GM21381 (cell line): Measurements from ENCODE around the gene COL7A1.

Source experiments
- ATAC-seq: cut with Tn5 transposase; IDR thresholded peaks from one replicate; pipeline ENCODE4 v1.9.1; 2021; ENCODE audit warnings: mild to moderate bottlenecking, moderate library complexity; ENCODE audit not compliant: unreplicated experiment

COL7A1 gene

DNA sequence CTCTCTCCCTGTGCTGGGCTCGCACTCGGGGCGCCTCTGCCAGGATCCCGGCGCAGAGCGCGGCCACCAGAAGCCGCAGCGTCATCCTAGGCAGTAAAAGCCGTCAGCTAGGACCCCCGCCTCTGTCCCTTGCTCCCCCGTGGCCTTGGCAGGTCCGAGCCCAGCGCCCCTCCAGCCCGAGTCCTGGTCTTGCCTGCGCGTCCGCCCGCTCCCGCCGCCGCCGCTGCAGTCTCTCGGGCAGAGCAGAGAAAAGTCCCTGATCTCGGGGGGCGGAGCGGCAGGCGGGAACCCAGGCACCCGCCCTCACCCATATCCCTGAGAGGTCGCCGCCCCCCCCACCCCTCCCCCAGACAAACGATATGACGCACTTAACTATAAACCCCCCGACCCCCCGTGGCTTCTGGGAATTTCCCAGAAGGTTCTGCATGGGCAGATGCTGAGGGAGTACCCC, at the start of gene COL7A1:
Gene COL7A1, minus strand, starts transcription at position 255 of the 451 bp plus-strand sequence. Its CDS starts 170 bp downstream, at position 85.
- no peak for ATAC-seq

DNA sequence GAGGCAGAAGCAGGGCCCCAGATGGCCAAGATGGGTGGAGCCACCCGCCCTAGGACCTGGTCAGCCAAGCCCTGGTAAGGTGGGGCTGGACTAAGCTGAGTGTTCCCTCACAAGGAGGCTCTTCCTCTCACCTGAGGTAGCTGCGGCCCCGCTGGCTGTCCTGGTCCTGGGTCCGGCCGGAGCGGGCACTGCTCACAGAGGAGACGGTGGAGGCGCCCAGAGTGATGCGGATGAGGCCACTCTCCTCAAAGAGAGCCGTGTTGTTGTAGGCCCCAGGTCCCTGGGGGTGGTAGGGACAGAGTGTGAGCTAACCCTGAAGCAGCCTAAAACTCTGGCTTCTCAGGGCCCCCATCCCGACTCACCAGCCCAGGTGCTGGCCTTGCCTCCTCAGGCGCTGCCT, 47.5 kb upstream of the COL7A1 start:
- ATAC-seq: no peak

- no peak for ATAC-seq
Measured at GRCh38 chr3:48641396-48641795, 46.3 kb upstream of the COL7A1 start.

DNA sequence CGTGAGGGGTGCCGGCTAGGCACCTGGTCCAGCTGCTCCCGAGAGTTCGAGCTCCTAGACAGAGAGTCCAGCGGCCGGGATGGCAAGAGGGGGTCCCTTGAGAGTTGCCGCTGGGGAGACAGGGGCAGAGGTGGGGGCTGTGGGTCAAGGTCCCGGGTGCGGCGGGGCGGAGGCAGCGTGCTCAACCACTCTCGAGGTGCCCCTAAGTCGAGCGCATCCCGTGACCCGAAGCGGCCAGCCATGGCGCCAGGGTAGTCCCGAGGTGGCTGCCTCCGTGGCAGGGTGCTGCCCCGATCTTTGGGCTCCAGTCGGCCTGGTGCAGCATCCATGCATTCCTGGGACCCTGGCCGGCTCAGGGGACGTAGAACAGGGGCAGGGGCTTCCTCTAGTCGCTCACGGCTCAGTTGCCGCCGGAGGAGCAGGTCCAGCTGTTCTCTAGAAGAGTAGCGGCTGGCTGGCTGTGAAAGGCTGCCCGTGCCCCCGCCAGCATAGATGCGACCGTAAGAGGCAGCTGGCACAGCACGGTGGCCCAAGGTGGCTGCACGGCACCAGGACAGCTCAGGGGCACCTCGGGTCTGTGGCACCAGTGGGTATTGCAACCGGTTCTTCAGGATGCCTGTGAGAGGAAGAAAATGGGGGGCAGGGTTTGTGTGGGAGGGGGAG, 44.9 kb upstream of the COL7A1 start:
- no peak for ATAC-seq

- ATAC-seq: no peak
Measured at GRCh38 chr3:48637305-48637704, 42.2 kb upstream of the COL7A1 start.

DNA sequence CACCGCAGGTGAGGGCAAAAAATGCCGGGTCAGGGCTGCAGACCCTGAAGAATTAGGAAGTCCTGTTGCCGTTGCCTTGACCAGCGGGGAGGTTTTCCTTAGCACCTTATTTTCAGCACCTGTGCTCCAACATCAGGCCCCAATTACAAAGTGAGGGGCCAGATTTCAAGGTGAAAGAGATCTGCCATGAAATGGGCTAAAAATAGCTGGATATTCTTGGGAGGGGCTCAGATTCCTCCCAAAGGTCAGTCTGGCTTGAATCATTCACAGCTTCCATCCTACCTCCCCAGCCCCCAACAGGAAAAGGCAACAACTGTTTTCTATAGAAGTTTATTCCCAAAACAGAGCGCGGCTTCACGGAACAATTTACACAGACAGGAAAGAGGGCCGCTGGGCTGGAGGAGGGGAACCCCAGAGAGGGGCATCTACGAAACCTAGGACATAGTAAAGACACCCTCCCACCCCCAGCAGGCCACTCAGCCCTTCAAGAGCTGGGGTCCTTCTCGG, 41.1 kb upstream of the COL7A1 start:
- ATAC-seq: no peak

DNA sequence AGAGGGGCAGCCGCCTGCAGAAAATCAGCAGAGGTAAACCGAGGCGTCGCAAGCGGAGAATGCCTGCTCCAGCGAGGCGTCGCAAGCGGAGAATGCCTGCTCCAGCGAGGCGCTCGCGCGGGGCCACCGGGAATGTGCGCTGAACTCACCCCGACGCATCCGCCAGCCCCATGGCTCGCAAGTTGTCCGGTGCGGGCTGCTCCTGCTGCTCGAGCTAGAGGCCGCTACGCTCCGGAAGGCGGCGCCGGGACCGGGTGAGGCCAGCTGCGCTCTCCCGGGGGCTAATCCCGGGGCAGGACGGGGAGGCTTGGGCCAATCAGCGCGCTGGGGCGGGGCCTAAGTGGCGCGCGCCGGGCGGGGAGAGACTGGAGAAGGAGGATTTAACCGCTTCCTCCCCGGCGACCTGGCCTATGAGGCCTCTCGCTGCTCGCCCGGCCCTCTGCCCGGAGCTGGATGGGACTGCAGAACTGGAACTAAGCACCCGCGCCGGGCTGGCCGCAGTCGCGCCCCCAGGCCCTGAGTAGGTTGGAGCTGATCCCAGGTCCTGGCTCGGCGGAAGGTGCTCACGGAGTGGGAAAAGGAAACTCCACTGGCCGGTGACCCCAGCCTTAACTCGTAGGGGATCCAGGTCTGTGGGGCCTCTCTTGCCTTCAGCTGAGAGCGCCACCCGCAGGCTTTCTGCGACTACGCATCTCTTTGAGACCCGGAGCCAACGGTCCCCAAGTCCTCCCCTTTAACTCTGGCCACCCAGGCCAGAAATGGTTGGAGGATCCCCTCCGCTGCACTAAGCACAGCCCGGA, 40.3 kb upstream of the COL7A1 start, which contains the start of gene SLC26A6:
Gene SLC26A6, minus strand, starts transcription at position 240 of the 800 bp plus-strand sequence. Its CDS starts 68 bp downstream, at position 172.
- ATAC-seq: peak; percentile 93

- peak; percentile 14 for ATAC-seq
Measured at GRCh38 chr3:48634661-48635221, 39.6 kb upstream of the COL7A1 start.

DNA sequence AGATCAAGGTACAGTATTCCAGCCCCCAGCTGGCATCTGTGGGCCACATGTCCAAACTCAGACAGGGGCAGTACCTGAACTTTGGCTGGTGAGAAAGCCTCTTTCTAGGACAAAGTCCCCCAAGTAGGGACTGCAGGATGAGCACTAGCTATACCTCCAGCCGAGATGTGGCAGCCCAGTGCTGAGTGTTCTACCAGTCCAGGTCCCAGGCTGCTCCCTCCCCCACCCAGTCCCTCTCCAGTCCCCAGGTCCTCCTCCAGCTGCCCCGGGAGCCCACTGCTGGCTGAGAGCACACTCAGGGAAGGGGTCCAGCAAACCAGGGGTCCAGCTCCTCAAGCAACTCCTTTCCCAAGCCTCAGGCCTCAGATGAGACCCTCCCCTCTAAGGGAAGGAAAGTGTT, 38.6 kb upstream of the COL7A1 start:
- no peak for ATAC-seq

DNA sequence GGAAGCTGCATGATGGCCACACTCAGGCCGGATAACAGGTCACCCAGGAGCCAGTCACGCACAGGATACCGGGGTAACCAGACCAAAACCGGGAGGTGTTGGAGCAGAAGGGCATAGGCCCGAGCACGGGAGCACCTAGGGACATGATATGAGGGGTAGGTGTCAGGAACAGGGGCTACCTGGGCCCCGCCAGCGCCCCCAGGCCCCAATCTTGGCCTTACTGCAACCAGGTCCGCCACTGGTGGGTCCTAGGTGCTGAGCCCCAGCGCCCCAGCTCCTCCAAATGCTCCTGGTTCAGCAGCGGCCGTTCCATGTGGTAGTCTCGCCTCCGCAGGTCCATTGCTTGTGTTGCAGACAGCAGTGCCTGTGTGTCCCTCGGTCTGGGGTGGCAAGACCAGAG, 38.1 kb upstream of the COL7A1 start:
- ATAC-seq: no peak

- ATAC-seq: no peak
Measured at GRCh38 chr3:48631516-48632448, 36.7 kb upstream of the COL7A1 start.

DNA sequence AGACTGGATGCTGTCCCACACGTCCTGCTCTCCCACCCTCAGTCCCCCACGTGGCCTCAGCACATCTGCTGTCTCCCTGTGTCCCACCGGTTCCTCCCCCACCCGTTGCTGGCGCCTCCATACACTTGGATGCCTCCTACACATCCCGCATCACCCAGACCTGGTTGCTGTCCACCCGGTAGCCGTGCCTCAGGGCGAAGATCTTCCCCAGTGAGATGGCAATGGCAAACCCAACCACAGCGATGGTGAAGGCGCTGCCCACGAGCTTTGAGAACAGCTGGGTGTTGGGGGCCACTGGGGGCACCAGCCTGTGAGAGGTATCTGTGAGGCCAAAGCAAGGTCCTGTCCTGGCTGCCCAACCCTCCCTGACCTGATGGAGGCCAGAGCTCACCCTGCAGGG, 35.7 kb upstream of the COL7A1 start:
- ATAC-seq: no peak

DNA sequence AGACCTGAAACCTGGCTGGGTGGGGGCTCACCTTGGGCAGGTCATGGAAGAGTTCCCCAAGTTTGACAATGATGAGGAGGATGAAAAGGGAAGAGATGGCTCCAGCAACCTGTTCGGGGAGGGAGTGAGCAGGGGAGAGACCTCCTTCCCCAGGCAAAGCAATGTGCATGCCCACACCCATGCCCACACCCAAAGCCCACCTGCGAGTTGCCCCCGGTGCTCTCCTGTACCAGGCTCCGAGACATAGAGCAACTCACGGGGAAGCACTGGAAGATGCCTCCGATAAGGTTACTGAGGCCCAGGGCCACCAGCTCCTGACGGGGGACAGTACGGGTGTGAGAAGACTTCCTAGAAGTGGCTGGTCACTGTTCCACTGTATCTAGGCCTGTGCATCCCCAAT, 35.3 kb upstream of the COL7A1 start:
- no peak for ATAC-seq

GRCh38 chr3:48629894-48630293, 34.8 kb upstream of the COL7A1 start:
- no peak for ATAC-seq

- no peak for ATAC-seq
Measured at GRCh38 chr3:48628277-48629017, 33.3 kb upstream of the COL7A1 start.

DNA sequence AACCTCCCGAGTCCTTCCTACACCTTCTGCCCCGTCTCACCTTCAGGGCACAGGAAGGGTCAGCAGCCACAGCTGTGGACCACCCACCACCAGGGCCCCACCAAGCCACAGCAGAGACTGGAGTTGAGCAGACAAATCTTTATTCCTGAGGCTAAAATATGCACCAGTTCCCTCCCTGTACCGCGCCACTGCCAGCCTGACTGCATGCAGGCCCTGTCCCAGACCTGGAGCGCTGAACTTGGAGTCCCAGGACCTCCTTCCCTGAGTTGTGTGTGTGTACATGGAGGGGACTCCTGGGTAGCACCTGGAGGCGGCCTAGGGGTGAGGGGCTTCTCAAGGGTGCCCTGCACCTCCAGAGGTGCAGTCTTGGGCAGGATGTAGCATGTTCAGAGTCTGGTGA, 30.5 kb upstream of the COL7A1 start:
- ATAC-seq: no peak

GRCh38 chr3:48624767-48625166, 29.6 kb upstream of the COL7A1 start:
- no peak for ATAC-seq

DNA sequence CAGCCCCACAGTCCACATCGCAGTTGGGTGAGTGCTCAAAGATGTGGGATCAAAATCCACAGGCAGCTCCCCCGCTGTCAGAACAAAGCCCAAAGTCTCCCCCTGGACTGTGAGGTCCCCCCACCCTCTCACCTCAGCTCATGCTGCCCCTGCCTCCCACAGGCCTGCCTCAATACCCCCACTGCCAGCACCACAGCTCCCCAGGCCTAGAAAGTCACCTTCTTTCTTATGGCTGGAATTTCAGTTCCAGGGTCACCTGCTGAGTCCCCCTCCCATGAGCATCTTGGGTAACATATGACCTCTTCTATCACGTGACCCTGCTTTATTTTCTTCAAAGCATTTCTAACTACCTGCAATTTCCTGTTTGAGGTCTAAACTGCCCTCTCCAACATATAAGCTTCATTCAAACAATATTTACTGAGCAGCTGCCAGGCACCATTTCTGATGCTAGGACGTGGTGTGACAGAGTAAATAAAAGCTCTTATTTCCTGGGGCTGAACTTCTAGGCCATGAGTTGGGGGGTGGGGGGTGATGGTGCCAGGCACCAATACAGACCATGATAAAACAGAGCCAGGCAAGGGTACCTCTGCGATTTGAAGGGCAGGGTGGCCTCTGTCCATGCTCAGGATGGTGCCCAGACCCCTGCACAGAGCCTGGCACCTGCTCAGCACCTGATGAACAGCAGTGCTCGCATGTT, 28.9 kb upstream of the COL7A1 start:
- no peak for ATAC-seq

GRCh38 chr3:48621461-48621869, 26.3 kb upstream of the COL7A1 start, which contains the start of gene TMEM89:
TMEM89 (minus strand) TSS chr3:48621769; CDS start chr3:48621756, 13 bp downstream.
- no peak for ATAC-seq
